GM19239 (cell line): ENCODE results near the gene PSAP.

Experiments used
- DNase-seq: peaks from one replicate; pipeline ENCODE4 v3.0.0; 2011; ENCODE audit warnings: low spot score; ENCODE audit not compliant: insufficient read length
- FAIRE-seq: peaks from 2 replicates; lab custom pipeline; 2011; peaks lifted over from hg19 to GRCh38; lab: Jason Lieb, UNC

Gene PSAP

DNA sequence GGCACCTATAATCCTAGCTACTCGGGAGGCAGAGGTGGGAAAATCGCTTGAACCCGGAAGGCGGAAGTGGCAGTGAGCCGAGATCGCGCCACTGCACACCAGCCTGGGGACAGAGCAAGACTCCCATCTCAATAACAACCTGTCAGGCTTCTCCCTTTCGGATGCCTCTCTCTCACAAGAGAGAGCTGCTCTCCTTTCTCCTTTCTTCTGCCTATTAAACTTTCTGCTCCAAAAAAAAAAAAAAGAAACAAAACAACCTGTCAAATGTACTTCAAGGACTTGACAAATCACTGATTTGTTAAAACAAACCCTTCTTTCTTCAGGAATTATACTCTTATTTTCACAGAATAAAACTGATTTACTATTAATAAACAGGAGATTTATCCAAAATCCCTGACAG lies 3.6 kb downstream of the PSAP start:
- DNase-seq (no peak), FAIRE-seq (no peak)

DNA sequence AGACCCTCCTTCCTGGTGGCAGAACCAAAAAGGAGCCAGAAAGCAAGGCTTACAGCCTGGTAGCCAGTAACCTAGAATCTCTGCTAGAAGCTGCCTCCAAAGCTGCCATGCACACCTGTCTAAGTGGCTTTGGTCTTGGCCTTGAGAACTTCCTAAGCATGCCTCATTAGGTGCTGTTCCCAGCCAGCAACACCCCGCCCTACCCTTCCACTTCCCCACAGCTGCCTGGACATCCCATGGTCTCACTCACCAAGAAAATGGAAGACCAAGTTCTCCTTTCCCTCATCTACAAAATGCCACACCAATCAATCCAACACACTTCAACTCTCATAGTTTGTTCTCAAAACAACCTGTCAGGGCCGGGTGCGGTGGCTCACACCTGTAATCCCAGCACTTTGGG lies 4.2 kb downstream of the PSAP start:
- no peak for DNase-seq
- no peak for FAIRE-seq

DNA sequence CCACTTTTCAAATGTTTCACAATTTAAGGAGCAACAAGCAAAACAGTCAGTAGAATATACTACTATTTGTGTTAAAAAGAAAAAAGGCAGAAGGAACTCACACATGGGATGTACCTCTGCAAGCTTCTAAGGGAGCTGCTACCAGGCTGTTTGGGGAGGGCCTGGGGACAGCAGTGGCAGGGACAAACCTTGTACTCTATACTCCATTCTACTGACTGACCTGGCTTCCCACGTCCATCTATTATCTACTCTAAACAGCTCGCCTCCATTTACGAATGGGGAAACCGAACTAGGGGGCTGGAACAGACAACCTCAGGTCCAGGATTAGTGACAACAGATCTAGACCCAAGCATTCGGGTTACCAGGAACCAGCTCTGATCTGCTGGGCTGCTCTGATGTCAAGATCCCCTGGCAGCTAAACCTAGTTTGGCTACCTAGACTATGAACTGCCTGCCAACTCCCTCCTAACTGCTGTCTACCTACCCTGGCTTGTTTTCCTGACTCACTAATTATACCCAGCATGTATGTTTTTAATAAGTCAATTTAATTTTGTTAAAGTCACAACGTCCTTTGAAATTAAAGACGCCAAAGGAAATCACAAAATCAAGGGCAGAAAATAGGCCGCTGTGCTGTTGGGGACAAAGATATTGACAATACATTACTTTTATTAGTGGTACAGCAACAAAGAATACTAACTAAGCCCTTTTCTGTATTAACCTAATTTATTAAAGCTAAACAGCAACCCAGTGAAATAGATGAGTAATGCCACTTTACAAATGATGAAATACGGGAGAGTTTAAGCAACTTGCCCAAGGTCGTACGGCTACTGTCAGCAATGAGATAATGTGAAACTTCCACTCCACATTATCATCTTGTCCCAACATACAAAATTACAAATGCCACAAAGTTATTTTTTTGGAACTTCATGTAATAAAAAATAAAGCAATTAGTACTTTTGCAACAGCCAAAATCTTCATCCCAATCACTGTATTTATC lies 5.3 kb downstream of the PSAP start:
- DNase-seq (no peak), FAIRE-seq (no peak)

DNA sequence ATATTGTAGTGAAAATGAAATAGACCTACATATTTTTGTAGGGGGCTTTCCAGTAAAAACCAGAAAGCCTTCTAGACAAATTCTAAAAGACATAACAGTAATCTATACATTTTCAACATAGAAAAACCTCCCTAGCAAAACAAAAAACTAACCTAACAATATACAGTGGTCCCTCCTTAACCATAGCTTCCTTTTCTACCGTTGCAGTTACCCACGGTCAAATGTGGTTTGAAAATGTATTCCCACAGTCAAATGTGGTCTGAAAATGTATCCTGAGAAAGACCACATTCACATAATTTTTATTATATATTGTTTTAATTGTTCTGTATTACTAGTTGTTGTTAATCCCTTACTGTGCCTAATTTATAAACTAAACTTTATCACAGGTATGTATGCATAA lies 6.4 kb downstream of the PSAP start:
- FAIRE-seq (no peak), DNase-seq (no peak)

DNA sequence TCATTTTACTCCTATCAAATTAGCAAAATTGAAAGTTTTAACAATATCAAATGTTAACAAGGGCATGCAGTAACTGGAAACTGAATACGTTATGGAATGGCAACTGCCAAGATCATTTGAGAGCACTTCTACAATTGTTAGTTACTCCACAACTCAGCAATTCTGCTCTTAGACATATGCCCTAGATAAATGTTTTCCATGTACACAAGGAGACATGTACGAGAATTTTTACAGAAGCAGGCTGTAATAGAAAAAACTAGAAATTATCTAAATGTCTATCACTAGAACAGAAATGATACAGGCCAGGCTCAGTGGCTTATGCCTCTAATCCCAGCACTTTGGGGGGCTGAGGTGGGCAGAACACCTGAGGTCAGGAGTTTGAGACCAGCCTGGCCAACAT lies 7.0 kb downstream of the PSAP start:
- FAIRE-seq (no peak), DNase-seq (no peak)

DNA sequence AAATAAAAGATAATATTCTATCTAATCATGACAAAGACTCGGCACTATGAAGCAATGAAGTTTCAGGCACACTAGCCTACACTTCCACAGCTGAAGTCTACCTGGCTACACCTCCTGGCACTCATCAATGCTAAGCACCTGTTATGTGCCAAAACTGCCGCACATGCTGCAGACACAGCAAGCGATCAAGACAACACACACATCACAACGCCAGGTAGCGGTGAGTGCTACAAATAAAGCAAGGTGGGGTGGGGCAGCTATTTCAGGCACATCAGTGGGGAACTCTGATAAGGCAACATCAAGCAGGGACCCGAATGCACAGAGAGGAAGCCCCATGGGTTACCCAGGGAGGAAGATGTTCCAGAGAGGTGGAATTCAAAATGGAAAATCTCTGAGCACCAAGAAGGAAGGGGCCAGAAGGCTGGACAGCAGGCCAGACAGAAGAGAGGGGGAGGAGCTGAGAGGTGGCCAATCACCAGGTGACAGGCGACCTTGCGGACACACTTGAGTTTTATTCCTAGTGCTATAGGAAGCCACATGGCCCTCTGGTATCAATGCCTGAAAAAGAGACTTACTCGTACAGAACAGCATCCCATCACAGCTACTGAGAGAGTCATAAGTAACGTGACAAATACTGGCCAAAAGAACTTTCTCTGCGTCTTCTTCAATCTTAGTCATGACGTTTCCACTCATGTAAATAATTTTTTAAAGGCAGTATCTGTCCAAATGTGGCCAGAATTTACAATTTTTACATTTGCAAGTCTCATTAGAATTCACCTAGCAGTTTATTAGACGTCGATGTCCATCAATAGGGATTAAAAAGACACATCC lies 8.0 kb downstream of the PSAP start:
- DNase-seq, result no peak
- FAIRE-seq, result no peak

DNA sequence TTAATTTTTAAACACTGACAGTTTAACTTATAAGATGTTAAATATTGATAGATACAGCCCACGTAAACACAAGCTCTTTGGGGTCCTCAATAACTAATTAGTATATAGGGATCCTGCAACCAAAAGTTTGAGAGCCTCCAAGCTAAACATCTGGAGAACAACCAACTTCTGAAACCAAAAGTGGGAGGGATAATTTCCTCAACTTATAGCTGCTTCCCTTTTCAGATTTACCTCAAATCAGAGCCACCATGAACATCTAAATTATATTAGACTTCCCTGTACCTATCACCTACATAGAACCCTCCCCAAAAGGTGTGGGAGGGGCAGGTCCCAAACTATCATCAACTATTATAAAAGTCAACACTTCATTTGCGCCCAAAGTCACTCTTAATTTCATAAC lies 8.6 kb downstream of the PSAP start:
- FAIRE-seq (no peak), DNase-seq (no peak)

DNA sequence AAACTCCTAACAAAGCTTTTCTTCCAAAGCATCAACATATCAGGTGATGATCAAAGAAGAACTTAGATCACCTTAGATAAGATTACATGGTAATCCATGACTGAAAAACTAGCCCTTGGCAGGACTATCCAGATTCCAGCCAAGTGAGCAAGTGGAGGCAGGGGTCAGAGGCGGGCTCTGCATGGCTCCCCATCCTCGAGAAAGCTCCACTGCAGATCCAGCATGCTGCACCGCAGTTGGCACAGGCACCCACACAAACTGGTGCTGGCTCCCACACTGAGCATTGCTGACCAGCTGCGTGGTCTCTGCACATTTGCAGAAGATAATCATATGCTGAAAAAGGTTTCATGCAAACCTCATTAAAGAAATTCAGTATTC lies 10.1 kb downstream of the PSAP start:
- DNase-seq, result no peak
- no peak for FAIRE-seq

DNA sequence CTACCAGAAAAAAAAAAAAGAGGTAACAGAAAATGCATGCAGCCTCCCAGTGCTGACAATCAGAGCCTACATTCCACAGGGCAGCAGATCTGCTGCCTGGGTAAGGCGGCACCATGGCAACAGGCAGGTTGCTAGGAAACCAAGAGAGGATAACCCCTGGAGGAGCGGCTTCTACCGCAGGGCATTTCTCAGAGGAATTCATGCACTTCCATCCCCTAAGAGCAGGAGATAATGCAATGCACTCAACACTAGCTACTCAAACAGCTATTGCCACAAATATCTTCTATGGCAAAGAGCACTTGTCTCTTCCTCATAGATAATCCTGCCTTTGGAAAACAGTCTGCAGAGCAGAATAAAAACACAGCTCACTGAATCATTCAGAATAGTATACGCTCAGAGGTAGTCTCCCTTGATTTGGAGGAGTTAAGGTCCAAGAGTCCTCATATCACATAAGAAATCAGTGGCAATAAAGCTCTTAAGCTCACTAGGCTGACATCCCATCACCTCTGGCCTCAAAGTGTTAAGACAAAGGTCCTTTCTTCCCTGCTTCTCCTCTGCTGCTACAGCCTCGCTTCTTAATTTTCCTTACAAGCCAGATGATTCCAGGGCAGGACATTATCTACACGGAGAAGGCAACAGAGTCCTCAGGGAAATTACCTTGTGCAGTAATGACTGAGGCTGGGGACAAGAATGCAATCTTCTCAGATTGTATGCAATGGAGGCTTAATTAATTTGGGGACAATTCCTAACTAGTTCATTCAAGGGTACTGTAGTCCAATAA lies 10.7 kb downstream of the PSAP start:
- FAIRE-seq, result no peak

DNA sequence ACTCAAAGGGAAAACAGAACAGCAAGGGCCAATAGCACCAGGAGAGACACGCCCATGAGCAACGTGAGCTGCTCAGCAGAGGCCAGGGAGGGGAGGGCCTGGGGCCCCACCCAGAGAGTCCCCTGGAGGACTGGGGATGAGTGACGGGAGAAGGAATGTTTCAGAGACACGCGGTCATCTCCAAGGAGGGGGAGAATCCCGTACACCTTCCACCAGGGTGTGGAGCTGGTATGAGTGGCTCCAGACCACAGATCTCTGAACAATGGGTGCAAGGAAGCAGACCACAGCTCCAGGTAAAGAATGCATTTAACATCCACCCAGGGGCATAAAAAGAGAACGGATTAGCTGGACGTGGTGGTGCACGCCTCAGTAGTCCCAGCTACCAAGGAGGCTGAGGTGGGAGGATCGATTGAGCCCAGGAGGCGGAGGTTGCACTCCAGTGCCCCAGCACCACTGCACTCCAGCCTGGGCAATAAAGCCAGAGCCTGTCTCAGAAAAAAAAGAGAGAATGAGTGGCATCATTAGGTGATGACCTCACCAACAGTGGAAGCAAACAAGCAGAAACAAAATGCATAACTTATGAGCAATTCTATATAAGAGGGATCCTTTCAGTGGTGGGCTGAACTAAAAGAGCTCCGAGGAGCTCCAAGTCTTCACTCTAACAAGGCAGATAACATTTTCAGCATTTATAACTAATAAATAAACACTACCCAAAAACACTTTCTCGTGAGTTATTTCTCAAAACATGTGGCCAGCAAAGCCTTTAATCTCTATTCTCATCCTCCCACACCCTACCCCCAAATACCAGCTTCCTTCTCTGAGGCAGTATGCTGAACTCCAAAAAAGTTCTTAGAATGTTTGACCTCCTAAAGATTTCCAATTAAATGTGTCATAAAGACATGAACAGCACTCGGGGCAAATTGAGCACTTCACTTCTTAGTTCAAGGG lies 12.5 kb downstream of the PSAP start:
- no peak for FAIRE-seq

More for the DNA sequence above, 10.7 kb downstream of the PSAP start:
- DNase-seq, result no peak

DNA sequence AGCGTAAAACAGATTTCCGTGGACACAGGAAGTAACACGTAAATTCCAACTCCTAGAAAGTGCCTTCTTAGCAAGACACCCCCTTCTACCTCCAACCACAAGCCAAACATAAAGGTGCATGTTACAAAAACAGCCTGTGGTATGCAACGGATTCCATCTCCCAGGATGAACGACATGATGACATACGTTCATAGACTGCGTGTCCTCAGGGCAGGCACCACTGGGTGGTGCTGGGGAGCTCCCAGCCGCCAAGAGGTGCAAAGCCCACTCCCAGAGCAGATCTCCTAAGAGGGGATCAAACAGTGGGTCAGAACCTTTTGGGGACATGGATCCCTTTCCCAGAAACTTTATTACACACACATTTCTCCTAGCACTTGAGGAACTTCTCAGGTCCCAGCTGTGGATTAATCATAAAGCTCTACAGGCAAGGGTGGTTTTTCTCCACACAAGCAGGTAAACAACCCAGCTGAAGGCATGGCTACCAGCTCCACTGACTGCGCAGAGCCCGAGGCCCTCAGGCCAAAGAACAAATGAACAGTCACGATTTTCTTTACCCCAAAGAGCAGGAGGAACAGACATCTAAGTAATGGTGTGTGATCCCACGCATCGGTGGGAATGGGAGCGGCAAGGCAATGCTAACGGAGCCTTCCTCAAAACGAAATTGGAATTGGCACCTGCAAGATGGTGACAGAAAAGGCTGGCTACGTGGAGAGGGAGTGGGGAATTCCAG lies 13.8 kb downstream of the PSAP start:
- DNase-seq (no peak), FAIRE-seq (no peak)

More for the DNA sequence above, 12.5 kb downstream of the PSAP start:
- DNase-seq, result no peak

DNA sequence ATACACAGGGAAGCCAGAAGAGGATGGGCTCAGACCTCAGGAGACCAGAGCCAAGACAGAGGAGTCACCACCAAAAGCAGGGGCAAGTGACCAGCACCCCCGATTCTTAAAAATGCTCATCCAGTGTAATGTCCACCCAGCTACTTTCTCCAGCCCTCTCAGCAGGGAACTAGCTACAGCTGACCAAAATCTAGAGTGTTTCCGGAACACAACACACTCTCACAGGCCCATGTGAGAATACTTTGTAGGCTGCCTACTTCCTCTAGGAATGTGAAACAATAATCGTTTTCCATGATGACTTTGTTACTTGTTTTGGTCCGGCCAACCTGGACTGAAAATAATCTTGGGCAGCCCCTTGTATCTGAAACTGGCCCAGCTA lies 14.5 kb downstream of the PSAP start:
- FAIRE-seq (no peak), DNase-seq (no peak)

DNA sequence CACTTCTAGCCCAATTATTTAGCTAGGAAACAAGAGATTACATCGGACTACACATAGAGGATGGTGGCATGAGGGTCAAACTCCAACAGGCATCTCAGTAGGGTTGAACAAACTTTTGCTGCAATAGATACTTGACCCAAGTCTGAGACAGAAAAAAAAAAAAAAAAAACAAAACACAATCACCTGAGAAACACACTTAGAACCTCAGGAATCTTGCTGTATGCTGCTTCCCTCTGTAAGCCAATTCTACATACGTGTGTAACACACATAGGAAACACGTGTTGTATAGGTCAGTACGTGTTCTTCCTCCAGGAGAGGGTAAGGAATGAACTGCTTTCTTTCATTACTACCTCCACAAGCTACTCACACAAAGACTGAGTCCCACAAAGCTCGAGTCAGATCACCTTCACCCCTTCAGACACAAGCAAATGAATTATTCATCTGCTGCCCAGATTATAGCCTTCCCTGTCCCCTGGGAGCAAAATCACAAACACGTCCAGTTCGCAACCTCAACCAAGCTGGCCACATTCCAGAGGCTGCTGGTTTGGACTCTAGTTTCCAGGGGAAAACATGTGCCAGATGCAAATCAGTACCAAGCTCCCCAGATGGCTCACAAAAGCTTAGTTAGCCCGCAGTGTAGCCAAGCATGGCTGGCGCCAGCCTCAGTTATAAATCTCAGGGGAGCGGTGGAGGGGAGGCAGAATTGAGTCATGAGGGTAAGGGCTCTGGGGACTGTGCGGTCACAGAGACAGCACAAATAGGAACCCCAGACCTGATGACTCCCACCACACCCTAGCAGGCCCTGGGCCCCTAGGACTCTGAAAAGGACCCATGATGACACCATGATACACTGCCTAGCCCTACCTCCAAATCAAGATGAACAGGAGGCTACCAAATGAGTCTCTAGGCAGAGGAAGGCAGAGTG lies 15.1 kb downstream of the PSAP start:
- peak; percentile 96 for FAIRE-seq
- peak; percentile 75 for DNase-seq

DNA sequence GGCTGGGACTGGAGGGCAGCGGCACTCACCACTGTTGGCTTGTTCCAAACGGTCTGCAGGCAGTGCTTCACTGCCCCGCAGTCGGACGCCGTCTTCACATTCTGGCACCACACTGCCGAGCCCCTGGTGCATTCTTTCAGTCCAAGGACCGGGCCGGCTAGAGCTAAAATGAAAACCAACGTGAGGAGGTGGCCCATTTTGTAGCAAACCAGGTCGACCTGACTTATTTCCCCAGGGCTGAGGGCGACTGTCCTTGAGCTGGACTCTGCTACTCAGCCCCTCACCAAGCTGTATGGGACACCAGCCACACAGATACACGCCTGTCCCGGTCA lies 16.7 kb downstream of the PSAP start:
- FAIRE-seq, result no peak

DNA sequence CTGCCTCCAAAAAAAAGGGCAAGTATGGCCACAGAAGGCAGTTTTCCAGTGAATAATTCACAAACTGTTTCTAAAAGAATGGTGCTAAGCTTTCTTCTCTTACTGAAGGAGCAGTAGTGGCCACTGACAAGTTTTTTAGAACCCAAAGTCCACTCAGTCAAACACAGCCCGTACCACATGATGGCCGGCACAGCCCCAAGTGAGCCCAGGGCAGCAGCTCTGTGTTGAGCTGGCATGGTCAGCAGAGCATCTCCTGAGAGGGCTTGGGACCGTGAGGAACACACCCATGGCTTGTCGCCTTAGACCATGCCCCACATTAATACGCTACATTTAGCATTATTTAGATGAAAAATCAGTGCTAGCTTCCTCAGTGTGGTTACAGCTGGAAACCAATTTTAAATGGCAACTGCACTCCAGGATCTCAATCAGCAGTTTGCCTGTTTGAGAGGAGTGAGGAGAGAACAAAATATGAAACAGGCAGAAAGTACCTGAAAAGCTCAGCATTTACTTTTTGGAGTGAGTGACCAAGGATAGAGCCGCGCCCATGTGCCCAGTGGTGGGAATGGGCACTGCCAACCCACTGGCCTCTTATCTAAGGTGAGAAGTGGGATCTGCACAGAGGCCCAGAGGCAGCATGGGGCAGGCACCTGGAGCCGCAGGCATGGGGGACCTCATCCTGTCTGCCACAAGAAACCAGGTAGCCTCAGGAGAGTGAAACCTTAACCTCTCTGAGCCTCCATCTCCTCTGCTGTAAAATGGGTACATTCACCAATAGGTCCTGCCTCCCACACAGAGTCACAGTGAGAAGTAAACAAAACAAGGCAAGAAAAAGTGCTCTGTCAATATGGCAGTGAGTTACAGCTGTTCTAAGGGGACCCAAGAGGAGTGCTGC lies 17.4 kb downstream of the PSAP start:
- DNase-seq (no peak), FAIRE-seq (no peak)

More for the DNA sequence above, 16.7 kb downstream of the PSAP start:
- DNase-seq, result no peak

DNA sequence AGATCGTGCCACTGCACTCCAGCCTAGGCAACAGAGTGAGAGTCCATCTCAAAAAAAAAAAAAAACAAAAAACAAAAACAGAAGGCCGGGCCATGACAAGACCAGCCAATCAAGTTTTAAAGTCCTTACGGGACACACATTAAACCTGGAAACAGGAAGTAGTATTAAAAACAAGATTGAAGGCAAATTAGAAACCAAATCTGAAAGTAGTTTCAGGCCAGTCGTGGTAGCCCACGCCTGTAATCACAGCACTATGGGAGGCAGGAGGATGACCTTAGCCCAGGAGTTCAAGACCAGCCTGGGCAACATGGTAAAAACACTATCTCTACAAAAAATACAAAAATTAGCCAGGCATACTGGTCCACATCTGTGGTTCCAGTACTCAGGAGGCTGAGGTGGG lies 18.1 kb downstream of the PSAP start:
- FAIRE-seq, result peak; percentile 71
- peak; percentile 60 for DNase-seq
